ENCODE measurements around the gene RNF133.

DNA sequence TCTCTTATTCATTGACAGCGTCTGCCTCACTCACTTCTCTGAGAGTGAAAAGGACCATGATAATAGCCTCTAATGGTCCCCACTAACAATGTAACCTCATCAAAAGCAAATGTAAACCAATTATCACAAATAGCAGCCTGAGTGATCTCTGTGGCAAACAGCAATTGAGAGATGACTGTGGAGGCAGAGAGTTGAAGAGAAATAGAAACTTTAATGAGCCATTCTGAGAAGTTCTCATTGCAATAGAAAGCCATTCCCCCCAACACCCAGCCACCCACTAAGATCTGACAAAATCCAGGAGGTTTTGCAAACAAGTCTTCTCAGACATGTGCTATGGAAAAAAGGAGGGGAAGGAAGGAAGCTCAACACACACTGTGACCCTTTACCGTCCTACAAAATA lies 48.0 kb upstream of the RNF133 start:
- TF ChIP-seq, protein P1, sequence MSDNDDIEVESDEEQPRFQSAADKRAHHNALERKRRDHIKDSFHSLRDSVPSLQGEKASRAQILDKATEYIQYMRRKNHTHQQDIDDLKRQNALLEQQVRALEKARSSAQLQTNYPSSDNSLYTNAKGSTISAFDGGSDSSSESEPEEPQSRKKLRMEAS (IDR thresholded peaks at IDR 0.05) = no peak
- TF ChIP-seq EP300 (IDR thresholded peaks at IDR 0.05; ENCODE audit: borderline replicate concordance) = no peak
- TF ChIP-seq, protein P2, sequence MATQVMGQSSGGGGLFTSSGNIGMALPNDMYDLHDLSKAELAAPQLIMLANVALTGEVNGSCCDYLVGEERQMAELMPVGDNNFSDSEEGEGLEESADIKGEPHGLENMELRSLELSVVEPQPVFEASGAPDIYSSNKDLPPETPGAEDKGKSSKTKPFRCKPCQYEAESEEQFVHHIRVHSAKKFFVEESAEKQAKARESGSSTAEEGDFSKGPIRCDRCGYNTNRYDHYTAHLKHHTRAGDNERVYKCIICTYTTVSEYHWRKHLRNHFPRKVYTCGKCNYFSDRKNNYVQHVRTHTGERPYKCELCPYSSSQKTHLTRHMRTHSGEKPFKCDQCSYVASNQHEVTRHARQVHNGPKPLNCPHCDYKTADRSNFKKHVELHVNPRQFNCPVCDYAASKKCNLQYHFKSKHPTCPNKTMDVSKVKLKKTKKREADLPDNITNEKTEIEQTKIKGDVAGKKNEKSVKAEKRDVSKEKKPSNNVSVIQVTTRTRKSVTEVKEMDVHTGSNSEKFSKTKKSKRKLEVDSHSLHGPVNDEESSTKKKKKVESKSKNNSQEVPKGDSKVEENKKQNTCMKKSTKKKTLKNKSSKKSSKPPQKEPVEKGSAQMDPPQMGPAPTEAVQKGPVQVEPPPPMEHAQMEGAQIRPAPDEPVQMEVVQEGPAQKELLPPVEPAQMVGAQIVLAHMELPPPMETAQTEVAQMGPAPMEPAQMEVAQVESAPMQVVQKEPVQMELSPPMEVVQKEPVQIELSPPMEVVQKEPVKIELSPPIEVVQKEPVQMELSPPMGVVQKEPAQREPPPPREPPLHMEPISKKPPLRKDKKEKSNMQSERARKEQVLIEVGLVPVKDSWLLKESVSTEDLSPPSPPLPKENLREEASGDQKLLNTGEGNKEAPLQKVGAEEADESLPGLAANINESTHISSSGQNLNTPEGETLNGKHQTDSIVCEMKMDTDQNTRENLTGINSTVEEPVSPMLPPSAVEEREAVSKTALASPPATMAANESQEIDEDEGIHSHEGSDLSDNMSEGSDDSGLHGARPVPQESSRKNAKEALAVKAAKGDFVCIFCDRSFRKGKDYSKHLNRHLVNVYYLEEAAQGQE (IDR thresholded peaks at IDR 0.05; ENCODE audit: low read depth) = no peak
- no peak for TF ChIP-seq CREB1 (IDR thresholded peaks at IDR 0.05; ENCODE audit: low read depth)
- TF ChIP-seq EGR1 (IDR thresholded peaks at IDR 0.05) = no peak
- no peak for TF ChIP-seq RAD21 (IDR thresholded peaks at IDR 0.05; ENCODE audit: low read depth)
- no peak for TF ChIP-seq CEBPB (IDR thresholded peaks at IDR 0.05)
- TF ChIP-seq TAF1 (IDR thresholded peaks at IDR 0.05; ENCODE audit: low read depth) = no peak
- TF ChIP-seq TEAD4 (IDR thresholded peaks at IDR 0.05) = no peak
- no peak for TF ChIP-seq YY1 (IDR thresholded peaks at IDR 0.05; ENCODE audit: low read depth)
- TF ChIP-seq FOXM1 (IDR thresholded peaks at IDR 0.05; ENCODE audit: borderline replicate concordance, low read depth) = no peak
- TF ChIP-seq ZBTB7A (IDR thresholded peaks at IDR 0.05; ENCODE audit: low read depth) = no peak
- no peak for TF ChIP-seq TCF12 (IDR thresholded peaks at IDR 0.05; ENCODE audit: low read depth)

Data from Ishikawa (cell line).